ENCODE data around the gene NT5C3A. TPM values are rescaled to one million over a fixed set of nuclear protein-coding genes. Genes with fewer than 3 reads are reported as not detected.

Gene NT5C3A
- 25.4 and 30.9 TPM in 2 replicates for total RNA-seq (ENCODE audit: low replicate concordance)
- long read RNA-seq, transcript NT5C3A-204 (10 exons, 1,759 nt), result major isoform, 45 of 128 reads
- long read RNA-seq, transcript NT5C3A-215 (10 exons, 1,542 nt), result minor isoform, 17 of 128 reads
- long read RNA-seq, transcript NT5C3A-201 (9 exons, 1,704 nt), result minor isoform, 42 of 128 reads
- long read RNA-seq, partial matches to known transcripts, result 12 of 128 reads
- long read RNA-seq, other reads (novel, unspliced or antisense), result 12 of 128 reads

- H3K27ac Mint-ChIP-seq, result peak within 1 kb of the TSS; percentile 97
- peaks cover 28% of the 10 kb centered on the region for H3K4me1 Mint-ChIP-seq (ENCODE audit: unreplicated experiment)
- H3K4me3 Mint-ChIP-seq, result peak within 1 kb of the TSS; percentile 98
- H3K27me3 Mint-ChIP-seq, result no peaks in the 10 kb centered on the region
- TF ChIP-seq, protein P1, sequence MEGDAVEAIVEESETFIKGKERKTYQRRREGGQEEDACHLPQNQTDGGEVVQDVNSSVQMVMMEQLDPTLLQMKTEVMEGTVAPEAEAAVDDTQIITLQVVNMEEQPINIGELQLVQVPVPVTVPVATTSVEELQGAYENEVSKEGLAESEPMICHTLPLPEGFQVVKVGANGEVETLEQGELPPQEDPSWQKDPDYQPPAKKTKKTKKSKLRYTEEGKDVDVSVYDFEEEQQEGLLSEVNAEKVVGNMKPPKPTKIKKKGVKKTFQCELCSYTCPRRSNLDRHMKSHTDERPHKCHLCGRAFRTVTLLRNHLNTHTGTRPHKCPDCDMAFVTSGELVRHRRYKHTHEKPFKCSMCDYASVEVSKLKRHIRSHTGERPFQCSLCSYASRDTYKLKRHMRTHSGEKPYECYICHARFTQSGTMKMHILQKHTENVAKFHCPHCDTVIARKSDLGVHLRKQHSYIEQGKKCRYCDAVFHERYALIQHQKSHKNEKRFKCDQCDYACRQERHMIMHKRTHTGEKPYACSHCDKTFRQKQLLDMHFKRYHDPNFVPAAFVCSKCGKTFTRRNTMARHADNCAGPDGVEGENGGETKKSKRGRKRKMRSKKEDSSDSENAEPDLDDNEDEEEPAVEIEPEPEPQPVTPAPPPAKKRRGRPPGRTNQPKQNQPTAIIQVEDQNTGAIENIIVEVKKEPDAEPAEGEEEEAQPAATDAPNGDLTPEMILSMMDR (conservative IDR thresholded peaks at IDR 0.05), result peak; percentile 42
- H3K36me3 Mint-ChIP-seq, result peaks cover 11% of the 10 kb centered on the region
- DNase-seq (ENCODE audit: extremely low spot score, unreplicated experiment), result peak; percentile 70
- H3K9me3 Mint-ChIP-seq, result peaks cover 17% of the 10 kb centered on the region
Measured at GRCh38 chr7:33062023-33062781, at the start of gene NT5C3A. NT5C3A (minus strand) TSS chr7:33062776; CDS start chr7:33062705, 71 bp downstream.

- Mint-ChIP-seq H3K36me3 (no peaks in the 10 kb centered on the region), H3K27me3 (peaks cover 41% of the 10 kb centered on the region), H3K4me3 (no peak overlapping the region), H3K27ac (no peak overlapping the region), H3K9me3 (no peaks in the 10 kb centered on the region), H3K4me1 (ENCODE audit: unreplicated experiment) (peaks cover 22% of the 10 kb centered on the region)
- TF ChIP-seq, protein P1 (conservative IDR thresholded peaks at IDR 0.05), result no peak
- no peak for DNase-seq (ENCODE audit: extremely low spot score, unreplicated experiment)
Measured at GRCh38 chr7:33111614-33112013, 49.0 kb upstream of the NT5C3A start.

GRCh38 chr7:33109758-33110238, 47.2 kb upstream of the NT5C3A start:
- peaks cover 27% of the 10 kb centered on the region for H3K27me3 Mint-ChIP-seq
- TF ChIP-seq, protein P1 (conservative IDR thresholded peaks at IDR 0.05), result no peak
- H3K27ac Mint-ChIP-seq, result no peak overlapping the region
- H3K9me3 Mint-ChIP-seq, result no peaks in the 10 kb centered on the region
- no peak for DNase-seq (ENCODE audit: extremely low spot score, unreplicated experiment)
- H3K4me3 Mint-ChIP-seq, result peak overlapping the region; percentile 77
- no peaks in the 10 kb centered on the region for H3K36me3 Mint-ChIP-seq
- peaks cover 27% of the 10 kb centered on the region for H3K4me1 Mint-ChIP-seq (ENCODE audit: unreplicated experiment)

- Mint-ChIP-seq H3K27me3 (peaks cover 21% of the 10 kb centered on the region), H3K27ac (peak within 1 kb of the TSS; percentile 79), H3K4me1 (ENCODE audit: unreplicated experiment) (peaks cover 27% of the 10 kb centered on the region), H3K9me3 (no peaks in the 10 kb centered on the region), H3K36me3 (no peaks in the 10 kb centered on the region), H3K4me3 (peak within 1 kb of the TSS; percentile 90)
- TF ChIP-seq, protein P1 (conservative IDR thresholded peaks at IDR 0.05), result peak; percentile 76
- DNase-seq (ENCODE audit: extremely low spot score, unreplicated experiment), result peak; percentile 87
Measured at GRCh38 chr7:33109005-33109757, 46.6 kb upstream of the NT5C3A start, which contains the start of gene RP9. RP9 (minus strand) TSS chr7:33109404; CDS start chr7:33109372, 32 bp downstream.

DNA sequence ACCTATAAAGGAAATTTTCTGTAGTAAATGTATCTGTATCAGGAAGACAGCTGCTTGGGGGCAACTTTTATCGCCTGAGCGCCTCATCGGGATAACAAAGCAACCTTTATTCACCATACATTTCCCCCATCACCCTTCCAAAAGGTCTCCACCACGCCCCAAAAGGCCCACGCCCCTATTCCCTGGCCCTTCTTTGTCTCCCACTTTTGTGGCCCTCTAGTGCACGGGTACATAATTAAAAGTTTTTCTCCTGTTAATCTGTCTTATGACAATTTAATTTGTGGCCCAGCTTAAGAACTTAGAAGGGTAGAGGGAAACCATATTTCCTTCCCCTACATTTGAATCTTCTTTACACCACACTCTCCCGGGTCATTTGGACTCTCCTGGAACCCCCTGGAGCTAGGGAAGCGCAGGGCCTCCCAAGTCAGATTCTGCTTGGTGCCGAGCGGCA, 46.0 kb upstream of the NT5C3A start:
- Mint-ChIP-seq H3K27ac (peak overlapping the region; percentile 79), H3K4me1 (ENCODE audit: unreplicated experiment) (peaks cover 27% of the 10 kb centered on the region), H3K4me3 (peak overlapping the region; percentile 90), H3K9me3 (no peaks in the 10 kb centered on the region), H3K36me3 (no peaks in the 10 kb centered on the region), H3K27me3 (peaks cover 21% of the 10 kb centered on the region)
- no peak for DNase-seq (ENCODE audit: extremely low spot score, unreplicated experiment)
- TF ChIP-seq, protein P1 (conservative IDR thresholded peaks at IDR 0.05), result peak; percentile 37
